HEK293 (cell line): ENCODE data around the gene FTH1.

Experiments used
- CTCF ChIA-PET: fragments of 350-600 bp; formaldehyde crosslinking; extraction: SDS; loops from one replicate; lab custom pipeline; 2021; ENCODE audit warnings: antibody characterized with exemption; lab: Yijun Ruan, JAX
- POLR2A ChIA-PET: fragments of 300-600 bp; formaldehyde crosslinking; extraction: SDS; loops from one replicate; lab custom pipeline; 2020; ENCODE audit warnings: antibody characterized with exemption, inconsistent platforms; lab: Yijun Ruan, JAX
- H3K27ac ChIP-seq: fragments of 200-500 bp; sonication (Bioruptor generic); 2 replicates; pipeline ENCODE4 v1.5.1; 2014; ENCODE audit warnings: low read depth, low read length, control low read depth, inconsistent platforms; ENCODE audit errors: extremely low read depth
- H3K36me3 ChIP-seq, 2 experiments: fragments of 200-500 bp in 1 of 2; sonication (Bioruptor generic) in 1 of 2; 1 replicate in 1 of 2; 2 replicates in 1 of 2; pipeline ENCODE4 v1.5.1; 2014 to 2017; ENCODE audit warnings: inconsistent platforms in 2 of 2, low read length in 2 of 2; ENCODE audit not compliant: control insufficient read depth in 2 of 2, insufficient read depth in 1 of 2
- H3K4me1 ChIP-seq: fragments of 200-500 bp; sonication (Bioruptor generic); 2 replicates; pipeline ENCODE4 v1.5.1; 2014; ENCODE audit warnings: mild to moderate bottlenecking, low read length, inconsistent platforms; ENCODE audit not compliant: control insufficient read depth, insufficient read depth
- H3K4me3 ChIP-seq: 2 replicates; pipeline ENCODE4 v1.5.1; 2011; ENCODE audit warnings: low read depth, mild to moderate bottlenecking, control low read depth, low read length, moderate library complexity
- H3K9me3 ChIP-seq: fragments of 200-500 bp; sonication (Bioruptor generic); 2 replicates; pipeline ENCODE4 v1.5.1; 2014; ENCODE audit warnings: low read depth, low read length, inconsistent platforms; ENCODE audit not compliant: control insufficient read depth, insufficient read depth
- IKZF3 ChIP-seq: fragments of 450-650 bp; IDR thresholded peaks from 2 replicates; pipeline ENCODE4 v1.5.0; 2018; ENCODE audit warnings: missing biosample characterization, mild to moderate bottlenecking, missing genetic modification characterization, moderate library complexity
- KLF7 ChIP-seq: fragments of 450-650 bp; formaldehyde crosslinking; IDR thresholded peaks from 2 replicates; pipeline ENCODE4 v1.5.1; 2016; ENCODE audit warnings: missing biosample characterization, missing genetic modification characterization, borderline replicate concordance
- KLF8 ChIP-seq: fragments of 450-650 bp; formaldehyde crosslinking; IDR thresholded peaks from 2 replicates; pipeline ENCODE4 v1.5.1; 2016; ENCODE audit warnings: missing biosample characterization, missing genetic modification characterization
- REPIN1 ChIP-seq: fragments of 450-650 bp; formaldehyde crosslinking; IDR thresholded peaks from 2 replicates; pipeline ENCODE4 v1.5.1; 2017; ENCODE audit warnings: missing biosample characterization, missing genetic modification characterization, low read depth
- ZNF132 ChIP-seq: fragments of 450-650 bp; formaldehyde crosslinking; IDR thresholded peaks from 2 replicates; pipeline ENCODE4 v1.5.1; 2017; ENCODE audit warnings: missing biosample characterization, missing genetic modification characterization, borderline replicate concordance
- ZNF140 ChIP-seq: fragments of 450-650 bp; formaldehyde crosslinking; IDR thresholded peaks from 2 replicates; pipeline ENCODE4 v1.5.1; 2016; ENCODE audit warnings: missing biosample characterization, missing genetic modification characterization
- ZNF157 ChIP-seq: fragments of 450-650 bp; formaldehyde crosslinking; IDR thresholded peaks from 2 replicates; pipeline ENCODE4 v1.5.1; 2016; ENCODE audit warnings: missing biosample characterization, missing genetic modification characterization
- ZNF529 ChIP-seq: fragments of 450-650 bp; formaldehyde crosslinking; IDR thresholded peaks from 2 replicates; pipeline ENCODE4 v1.5.1; 2017; ENCODE audit warnings: missing genetic modification characterization, missing biosample characterization; ENCODE audit not compliant: insufficient replicate concordance
- ZNF530 ChIP-seq: fragments of 450-650 bp; formaldehyde crosslinking; IDR thresholded peaks from 2 replicates; pipeline ENCODE4 v1.5.1; 2016; ENCODE audit warnings: low read depth, missing biosample characterization, missing genetic modification characterization
- ZNF610 ChIP-seq: fragments of 450-650 bp; formaldehyde crosslinking; IDR thresholded peaks from 2 replicates; pipeline ENCODE4 v1.5.1; 2016; ENCODE audit warnings: missing biosample characterization, missing genetic modification characterization, borderline replicate concordance
- TF ChIP-seq, protein P1 (sequence below): fragments of 450-650 bp; formaldehyde crosslinking; IDR thresholded peaks from 2 replicates; pipeline ENCODE4 v1.5.1; 2016; ENCODE audit warnings: missing biosample characterization, missing genetic modification characterization
- TF ChIP-seq, protein P2 (sequence below): fragments of 450-650 bp; formaldehyde crosslinking; IDR thresholded peaks from 2 replicates; pipeline ENCODE4 v1.5.1; 2016; ENCODE audit warnings: missing biosample characterization, missing genetic modification characterization
- TF ChIP-seq, protein P3 (sequence below): fragments of 450-650 bp; formaldehyde crosslinking; IDR thresholded peaks from 2 replicates; pipeline ENCODE4 v1.5.1; 2016; ENCODE audit warnings: missing biosample characterization, missing genetic modification characterization
- TF ChIP-seq, protein P4 (sequence below): fragments of 450-650 bp; formaldehyde crosslinking; IDR thresholded peaks from 2 replicates; pipeline ENCODE4 v1.5.1; 2017; ENCODE audit warnings: missing biosample characterization, missing genetic modification characterization
- TF ChIP-seq, protein P5 (sequence below): fragments of 450-650 bp; formaldehyde crosslinking; IDR thresholded peaks from 2 replicates; pipeline ENCODE4 v1.5.1; 2016; ENCODE audit warnings: missing biosample characterization, missing genetic modification characterization
- TF ChIP-seq, protein P6 (sequence below): fragments of 450-650 bp; formaldehyde crosslinking; IDR thresholded peaks from 2 replicates; pipeline ENCODE4 v1.5.1; 2016; ENCODE audit warnings: missing biosample characterization, missing genetic modification characterization
- TF ChIP-seq, protein P7 (sequence below): fragments of 450-650 bp; formaldehyde crosslinking; IDR thresholded peaks from 2 replicates; pipeline ENCODE4 v1.5.1; 2017; ENCODE audit warnings: missing biosample characterization, missing genetic modification characterization

The FTH1 gene

DNA sequence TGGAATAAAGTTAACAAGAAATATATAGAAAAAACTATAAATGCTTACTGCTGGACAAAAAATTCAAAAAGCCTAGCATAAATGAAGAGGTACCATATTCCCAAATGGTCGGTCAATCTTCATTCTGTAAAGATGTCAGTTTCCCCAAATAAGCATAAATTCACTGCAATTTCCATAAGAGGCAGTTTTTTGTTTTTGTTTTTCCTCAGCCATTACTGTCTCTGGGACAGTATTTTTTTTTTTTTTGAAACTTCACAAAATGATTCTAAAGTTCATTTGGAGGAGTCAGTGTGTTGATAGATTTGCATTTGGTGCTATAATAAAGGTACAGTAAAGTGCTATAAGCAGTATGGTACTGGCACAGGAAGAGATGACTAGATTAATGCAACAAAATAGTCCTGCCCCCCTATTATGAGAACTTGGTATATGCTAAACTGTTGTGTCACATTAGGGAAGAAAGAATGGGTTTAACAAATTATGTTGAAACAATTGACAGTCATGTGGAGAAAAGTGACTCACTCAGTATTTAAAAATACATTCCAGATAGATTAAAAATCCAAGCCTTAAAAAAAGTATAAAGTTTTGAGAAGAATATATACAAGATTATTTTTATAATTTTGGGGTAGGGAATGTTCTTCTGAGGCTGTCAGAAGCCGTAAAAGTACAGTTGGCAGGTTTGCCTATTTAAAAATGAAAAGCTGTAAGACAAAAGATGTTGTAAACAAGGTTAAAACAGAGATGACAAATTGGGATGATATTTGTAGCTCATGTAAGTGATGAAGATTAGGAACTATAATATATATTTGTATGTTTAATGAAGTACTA lies 2.6 kb upstream of the FTH1 start:
- TF ChIP-seq ZNF530 (tag by site-specific recombination) (no peak), ZNF140 (tag by site-specific recombination) (no peak)
- TF ChIP-seq, protein P1, sequence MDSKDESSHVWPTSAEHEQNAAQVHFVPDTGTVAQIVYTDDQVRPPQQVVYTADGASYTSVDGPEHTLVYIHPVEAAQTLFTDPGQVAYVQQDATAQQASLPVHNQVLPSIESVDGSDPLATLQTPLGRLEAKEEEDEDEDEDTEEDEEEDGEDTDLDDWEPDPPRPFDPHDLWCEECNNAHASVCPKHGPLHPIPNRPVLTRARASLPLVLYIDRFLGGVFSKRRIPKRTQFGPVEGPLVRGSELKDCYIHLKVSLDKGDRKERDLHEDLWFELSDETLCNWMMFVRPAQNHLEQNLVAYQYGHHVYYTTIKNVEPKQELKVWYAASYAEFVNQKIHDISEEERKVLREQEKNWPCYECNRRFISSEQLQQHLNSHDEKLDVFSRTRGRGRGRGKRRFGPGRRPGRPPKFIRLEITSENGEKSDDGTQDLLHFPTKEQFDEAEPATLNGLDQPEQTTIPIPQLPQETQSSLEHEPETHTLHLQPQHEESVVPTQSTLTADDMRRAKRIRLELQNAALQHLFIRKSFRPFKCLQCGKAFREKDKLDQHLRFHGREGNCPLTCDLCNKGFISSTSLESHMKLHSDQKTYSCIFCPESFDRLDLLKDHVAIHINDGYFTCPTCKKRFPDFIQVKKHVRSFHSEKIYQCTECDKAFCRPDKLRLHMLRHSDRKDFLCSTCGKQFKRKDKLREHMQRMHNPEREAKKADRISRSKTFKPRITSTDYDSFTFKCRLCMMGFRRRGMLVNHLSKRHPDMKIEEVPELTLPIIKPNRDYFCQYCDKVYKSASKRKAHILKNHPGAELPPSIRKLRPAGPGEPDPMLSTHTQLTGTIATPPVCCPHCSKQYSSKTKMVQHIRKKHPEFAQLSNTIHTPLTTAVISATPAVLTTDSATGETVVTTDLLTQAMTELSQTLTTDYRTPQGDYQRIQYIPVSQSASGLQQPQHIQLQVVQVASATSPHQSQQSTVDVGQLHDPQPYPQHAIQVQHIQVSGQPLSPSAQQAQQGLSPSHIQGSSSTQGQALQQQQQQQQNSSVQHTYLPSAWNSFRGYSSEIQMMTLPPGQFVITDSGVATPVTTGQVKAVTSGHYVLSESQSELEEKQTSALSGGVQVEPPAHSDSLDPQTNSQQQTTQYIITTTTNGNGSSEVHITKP, result peak; percentile 94
- TF ChIP-seq, protein P2, sequence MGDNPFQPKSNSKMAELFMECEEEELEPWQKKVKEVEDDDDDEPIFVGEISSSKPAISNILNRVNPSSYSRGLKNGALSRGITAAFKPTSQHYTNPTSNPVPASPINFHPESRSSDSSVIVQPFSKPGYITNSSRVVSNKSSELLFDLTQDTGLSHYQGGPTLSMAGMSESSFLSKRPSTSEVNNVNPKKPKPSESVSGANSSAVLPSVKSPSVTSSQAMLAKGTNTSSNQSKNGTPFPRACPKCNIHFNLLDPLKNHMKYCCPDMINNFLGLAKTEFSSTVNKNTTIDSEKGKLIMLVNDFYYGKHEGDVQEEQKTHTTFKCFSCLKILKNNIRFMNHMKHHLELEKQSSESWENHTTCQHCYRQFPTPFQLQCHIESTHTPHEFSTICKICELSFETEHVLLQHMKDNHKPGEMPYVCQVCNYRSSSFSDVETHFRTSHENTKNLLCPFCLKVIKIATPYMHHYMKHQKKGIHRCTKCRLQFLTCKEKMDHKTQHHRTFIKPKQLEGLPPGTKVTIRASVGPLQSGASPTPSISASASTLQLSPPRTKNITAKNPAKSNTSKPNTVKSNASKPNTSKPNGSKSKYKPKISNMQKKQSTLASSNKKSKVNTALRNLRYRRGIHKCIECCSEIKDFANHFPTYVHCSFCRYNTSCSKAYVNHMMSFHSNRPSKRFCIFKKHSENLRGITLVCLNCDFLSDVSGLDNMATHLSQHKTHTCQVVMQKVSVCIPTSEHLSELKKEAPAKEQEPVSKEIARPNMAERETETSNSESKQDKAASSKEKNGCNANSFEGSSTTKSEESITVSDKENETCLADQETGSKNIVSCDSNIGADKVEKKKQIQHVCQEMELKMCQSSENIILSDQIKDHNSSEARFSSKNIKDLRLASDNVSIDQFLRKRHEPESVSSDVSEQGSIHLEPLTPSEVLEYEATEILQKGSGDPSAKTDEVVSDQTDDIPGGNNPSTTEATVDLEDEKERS, result no peak
- TF ChIP-seq, protein P3, sequence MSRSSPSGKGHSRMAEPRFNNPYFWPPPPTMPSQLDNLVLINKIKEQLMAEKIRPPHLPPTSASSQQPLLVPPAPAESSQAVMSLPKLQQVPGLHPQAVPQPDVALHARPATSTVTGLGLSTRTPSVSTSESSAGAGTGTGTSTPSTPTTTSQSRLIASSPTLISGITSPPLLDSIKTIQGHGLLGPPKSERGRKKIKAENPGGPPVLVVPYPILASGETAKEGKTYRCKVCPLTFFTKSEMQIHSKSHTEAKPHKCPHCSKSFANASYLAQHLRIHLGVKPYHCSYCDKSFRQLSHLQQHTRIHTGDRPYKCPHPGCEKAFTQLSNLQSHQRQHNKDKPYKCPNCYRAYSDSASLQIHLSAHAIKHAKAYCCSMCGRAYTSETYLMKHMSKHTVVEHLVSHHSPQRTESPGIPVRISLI, result peak; percentile 49; the same call in 1 of the 2 replicates

DNA sequence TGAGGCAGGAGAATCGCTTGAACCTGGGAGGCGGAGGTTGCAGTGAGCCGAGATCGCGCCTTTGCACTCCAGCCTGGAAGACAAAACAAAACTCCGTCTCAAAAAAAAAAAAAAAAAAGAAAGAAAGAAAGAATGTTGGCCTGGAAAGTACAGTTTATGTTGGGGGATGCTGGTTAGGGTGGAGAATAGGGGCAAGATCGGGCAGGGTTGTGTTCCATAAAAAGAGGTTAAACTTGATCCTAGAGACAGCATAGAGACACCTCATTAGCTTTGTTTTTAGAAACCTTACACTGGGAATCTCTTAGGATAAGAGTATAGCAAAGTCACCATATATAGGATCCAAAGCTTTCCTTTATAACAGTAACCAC lies 1.9 kb upstream of the FTH1 start:
- Histone ChIP-seq H3K36me3 (peaks cover 0 to 24% of the 10 kb centered on the region in 2 experiments; a peak in 1 of 3 replicates), H3K27ac (no peak overlapping the region), H3K9me3 (no peaks in the 10 kb centered on the region), H3K4me3 (no peak overlapping the region), H3K4me1 (0 out of 2 replicates have a peak, but pooled peaks cover 5% of the 10 kb centered on the region)
- CTCF ChIA-PET, result interaction anchor here (0.7 to 2.8 kb wide), 7 partner anchors 22 to 462 kb away, joined by 3 to 18 read pairs (median 9); no protein-coding TSS in a partner anchor
- POLR2A ChIA-PET, result interaction anchor here (0.6 to 0.7 kb wide), 4 partner anchors 17 to 706 kb away, joined by 3 to 7 read pairs (median 4); partner anchors contain the start of gene FADS3
- TF ChIP-seq ZNF157 (tag by site-specific recombination), result no peak
- TF ChIP-seq KLF7 (tag by site-specific recombination), result 0 out of 2 replicates have a peak, but pooled peaks have one; percentile 5
- TF ChIP-seq ZNF610 (tag by site-specific recombination), result no peak
- TF ChIP-seq ZNF529 (tag by site-specific recombination), result no peak
- TF ChIP-seq KLF8 (tag by site-specific recombination), result 0 out of 2 replicates have a peak, but pooled peaks have one; percentile 17
- TF ChIP-seq, protein P4, sequence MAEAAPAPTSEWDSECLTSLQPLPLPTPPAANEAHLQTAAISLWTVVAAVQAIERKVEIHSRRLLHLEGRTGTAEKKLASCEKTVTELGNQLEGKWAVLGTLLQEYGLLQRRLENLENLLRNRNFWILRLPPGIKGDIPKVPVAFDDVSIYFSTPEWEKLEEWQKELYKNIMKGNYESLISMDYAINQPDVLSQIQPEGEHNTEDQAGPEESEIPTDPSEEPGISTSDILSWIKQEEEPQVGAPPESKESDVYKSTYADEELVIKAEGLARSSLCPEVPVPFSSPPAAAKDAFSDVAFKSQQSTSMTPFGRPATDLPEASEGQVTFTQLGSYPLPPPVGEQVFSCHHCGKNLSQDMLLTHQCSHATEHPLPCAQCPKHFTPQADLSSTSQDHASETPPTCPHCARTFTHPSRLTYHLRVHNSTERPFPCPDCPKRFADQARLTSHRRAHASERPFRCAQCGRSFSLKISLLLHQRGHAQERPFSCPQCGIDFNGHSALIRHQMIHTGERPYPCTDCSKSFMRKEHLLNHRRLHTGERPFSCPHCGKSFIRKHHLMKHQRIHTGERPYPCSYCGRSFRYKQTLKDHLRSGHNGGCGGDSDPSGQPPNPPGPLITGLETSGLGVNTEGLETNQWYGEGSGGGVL, result no peak
- TF ChIP-seq, protein P5, sequence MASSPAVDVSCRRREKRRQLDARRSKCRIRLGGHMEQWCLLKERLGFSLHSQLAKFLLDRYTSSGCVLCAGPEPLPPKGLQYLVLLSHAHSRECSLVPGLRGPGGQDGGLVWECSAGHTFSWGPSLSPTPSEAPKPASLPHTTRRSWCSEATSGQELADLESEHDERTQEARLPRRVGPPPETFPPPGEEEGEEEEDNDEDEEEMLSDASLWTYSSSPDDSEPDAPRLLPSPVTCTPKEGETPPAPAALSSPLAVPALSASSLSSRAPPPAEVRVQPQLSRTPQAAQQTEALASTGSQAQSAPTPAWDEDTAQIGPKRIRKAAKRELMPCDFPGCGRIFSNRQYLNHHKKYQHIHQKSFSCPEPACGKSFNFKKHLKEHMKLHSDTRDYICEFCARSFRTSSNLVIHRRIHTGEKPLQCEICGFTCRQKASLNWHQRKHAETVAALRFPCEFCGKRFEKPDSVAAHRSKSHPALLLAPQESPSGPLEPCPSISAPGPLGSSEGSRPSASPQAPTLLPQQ (tag by site-specific recombination), result no peak
- TF ChIP-seq, protein P6, sequence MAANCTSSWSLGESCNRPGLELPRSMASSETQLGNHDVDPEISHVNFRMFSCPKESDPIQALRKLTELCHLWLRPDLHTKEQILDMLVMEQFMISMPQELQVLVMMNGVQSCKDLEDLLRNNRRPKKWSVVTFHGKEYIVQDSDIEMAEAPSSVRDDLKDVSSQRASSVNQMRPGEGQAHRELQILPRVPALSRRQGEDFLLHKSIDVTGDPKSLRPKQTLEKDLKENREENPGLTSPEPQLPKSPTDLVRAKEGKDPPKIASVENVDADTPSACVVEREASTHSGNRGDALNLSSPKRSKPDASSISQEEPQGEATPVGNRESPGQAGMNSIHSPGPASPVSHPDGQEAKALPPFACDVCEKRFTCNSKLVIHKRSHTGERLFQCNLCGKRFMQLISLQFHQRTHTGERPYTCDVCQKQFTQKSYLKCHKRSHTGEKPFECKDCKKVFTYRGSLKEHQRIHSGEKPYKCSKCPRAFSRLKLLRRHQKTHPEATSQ (tag by site-specific recombination), result no peak
- TF ChIP-seq, protein P7, sequence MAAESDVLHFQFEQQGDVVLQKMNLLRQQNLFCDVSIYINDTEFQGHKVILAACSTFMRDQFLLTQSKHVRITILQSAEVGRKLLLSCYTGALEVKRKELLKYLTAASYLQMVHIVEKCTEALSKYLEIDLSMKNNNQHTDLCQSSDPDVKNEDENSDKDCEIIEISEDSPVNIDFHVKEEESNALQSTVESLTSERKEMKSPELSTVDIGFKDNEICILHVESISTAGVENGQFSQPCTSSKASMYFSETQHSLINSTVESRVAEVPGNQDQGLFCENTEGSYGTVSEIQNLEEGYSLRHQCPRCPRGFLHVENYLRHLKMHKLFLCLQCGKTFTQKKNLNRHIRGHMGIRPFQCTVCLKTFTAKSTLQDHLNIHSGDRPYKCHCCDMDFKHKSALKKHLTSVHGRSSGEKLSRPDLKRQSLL, result peak; percentile 71; the same call in 1 of the 2 replicates
- no peak for TF ChIP-seq ZNF132 (tag by site-specific recombination)
- no peak for TF ChIP-seq IKZF3
- TF ChIP-seq REPIN1, result no peak
- TF ChIP-seq, all 188 proteins: peak for 3

More for the DNA sequence above, 2.6 kb upstream of the FTH1 start:
- H3K4me1 ChIP-seq, result 0 out of 2 replicates have a peak, but pooled peaks cover 5% of the 10 kb centered on the region
- H3K9me3 ChIP-seq, result no peaks in the 10 kb centered on the region
- no peak overlapping the region for H3K27ac ChIP-seq
- ChIA-PET POLR2A (interaction anchor here (1.1 to 1.8 kb wide), 2 partner anchors 21 to 55 kb away, joined by 3 to 7 read pairs; no protein-coding TSS in a partner anchor), CTCF (interaction anchor here (0.7 to 2.8 kb wide), 5 partner anchors 23 to 463 kb away, joined by 3 to 18 read pairs (median 9); no protein-coding TSS in a partner anchor)
- H3K36me3 ChIP-seq, result peaks cover 0 to 17% of the 10 kb centered on the region in 2 experiments; a peak in 1 of 3 replicates
- no peak overlapping the region for H3K4me3 ChIP-seq
